ENCODE measurements around the gene MVD. TPM values are rescaled to one million over a fixed set of nuclear protein-coding genes. Genes with fewer than 3 reads are reported as not detected.

The MVD gene
- total RNA-seq, 1 experiment from 2014 or later: 119 TPM

DNA sequence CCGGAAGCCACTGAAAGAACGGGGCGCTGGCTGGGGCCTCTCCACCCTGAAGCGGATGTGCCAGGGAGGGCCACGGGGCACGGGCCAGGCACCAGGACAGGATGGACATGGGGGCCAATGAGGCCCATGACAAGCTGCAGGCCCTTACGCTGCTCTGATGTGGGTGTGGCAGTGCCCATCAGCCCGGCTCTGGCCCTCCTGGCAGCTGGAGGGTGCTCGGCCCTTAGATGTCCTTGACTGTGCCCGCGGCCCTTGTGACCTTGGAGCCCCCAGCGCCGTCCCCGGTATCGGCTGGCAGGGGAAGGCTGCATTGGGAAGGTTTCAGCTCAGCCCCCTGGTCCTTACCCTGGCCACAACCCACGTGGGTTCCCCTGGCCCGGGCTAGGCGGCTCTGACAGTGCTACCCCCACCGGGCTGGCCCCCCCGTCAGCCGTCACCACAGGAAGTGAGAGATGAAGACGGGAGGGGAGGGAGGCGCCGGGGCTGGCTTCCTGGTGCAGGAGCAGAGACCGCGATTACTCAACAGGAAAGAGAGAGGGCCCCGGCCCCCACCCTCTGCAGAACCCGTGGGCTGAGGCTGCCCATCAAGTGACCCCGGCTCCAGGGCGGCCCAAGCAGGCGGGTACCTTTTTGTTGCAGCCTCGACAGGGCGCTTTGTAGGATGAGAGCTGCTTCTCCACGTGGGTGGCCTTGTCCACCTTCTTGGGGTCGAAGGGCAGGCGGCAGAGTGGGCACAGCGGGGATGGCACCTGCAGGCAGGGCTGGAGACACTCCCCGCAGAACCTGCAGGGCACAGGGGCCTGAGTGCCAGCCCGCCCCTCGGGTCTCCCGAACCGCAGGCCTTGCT, 38.0 kb upstream of the MVD start:
- Histone ChIP-seq H3K36me3 (ENCODE audit: control insufficient read depth in 1 of 2, insufficient read depth in 2 of 2, low read length in 2 of 2) (peaks cover 2 to 3% of the 10 kb centered on the region in 2 experiments; a peak in 1 of 4 replicates), H3K4me3 (replicated peaks in 1 of 2; ENCODE audit: low read depth in 1 of 2, low read length in 2 of 2) (no peak overlapping the region), H2AFZ (ENCODE audit: low read depth, low read length, poor library complexity, severe bottlenecking) (no peak overlapping the region), H3K4me1 (ENCODE audit: control insufficient read depth in 1 of 2, insufficient read depth in 2 of 2, low read length in 2 of 2) (peaks cover 7 to 8% of the 10 kb centered on the region in 2 experiments; a peak in 3 of 4 replicates), H3K79me2 (ENCODE audit: insufficient read depth, low read length) (peaks cover 10% of the 10 kb centered on the region), H3K4me2 (ENCODE audit: low read length) (no peak overlapping the region), H3K9me3 (ENCODE audit: control insufficient read depth in 1 of 2, insufficient read depth in 1 of 2, low read depth in 1 of 2, low read length in 2 of 2) (no peaks in the 10 kb centered on the region), H3K9ac (ENCODE audit: low read length) (no peak overlapping the region), H4K20me1 (ENCODE audit: insufficient read depth) (no peaks in the 10 kb centered on the region), H3K9me2 (ENCODE audit: insufficient read depth) (no peaks in the 10 kb centered on the region), H3K27me3 (ENCODE audit: insufficient read depth, low read length) (no peaks in the 10 kb centered on the region), H3K27ac (ENCODE audit: low read depth, low read length) (no peak overlapping the region)
- CTCF ChIA-PET: no interaction called here
- RAD21 ChIA-PET (ENCODE audit: low non-redundant PET in 1 of 2, low total read pairs in 2 of 2, uncharacterized antibody in 2 of 2, unreplicated experiment in 2 of 2): interaction anchor here in 1 of 2 experiments (0.7 kb wide), 1 partner anchor 29 kb away, joined by 3 read pairs; no protein-coding TSS in a partner anchor
- no TSS peak for BruUV-seq (replicated peaks)
- POLR2A ChIA-PET: no interaction called here
- no peak for DNase-seq (ENCODE audit: low read depth, low spot score)
- intact Hi-C loops (cut with micrococcal nuclease): no loop called here
- TF ChIP-seq POLR2AphosphoS5 (IDR thresholded peaks at IDR 0.05; ENCODE audit: low read depth, low read length): no peak
- ATAC-seq: no peak

DNA sequence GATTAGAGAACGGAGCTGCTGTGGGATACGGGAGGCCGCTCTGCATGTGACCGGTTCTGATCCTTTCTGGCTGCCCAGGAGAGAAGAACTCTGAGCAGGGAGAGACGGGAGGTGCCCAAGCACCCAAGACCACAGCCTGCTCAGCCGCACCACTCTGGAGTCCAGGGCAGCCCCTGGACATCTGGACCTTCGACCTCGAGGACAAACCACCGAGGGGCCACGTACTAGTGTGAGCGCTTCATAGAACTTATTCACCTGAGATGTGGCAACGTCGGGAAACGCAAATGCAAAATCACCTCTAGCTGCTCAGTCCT, 37.4 kb upstream of the MVD start:
- Histone ChIP-seq H3K4me1 (ENCODE audit: control insufficient read depth in 1 of 2, insufficient read depth in 2 of 2, low read length in 2 of 2) (peaks cover 5 to 6% of the 10 kb centered on the region in 2 experiments; a peak in 3 of 4 replicates), H3K9ac (ENCODE audit: low read length) (no peak overlapping the region), H3K36me3 (ENCODE audit: control insufficient read depth in 1 of 2, insufficient read depth in 2 of 2, low read length in 2 of 2) (peaks cover 2 to 3% of the 10 kb centered on the region in 2 experiments; a peak in 1 of 4 replicates), H2AFZ (ENCODE audit: low read depth, low read length, poor library complexity, severe bottlenecking) (no peak overlapping the region), H3K79me2 (ENCODE audit: insufficient read depth, low read length) (peaks cover 6% of the 10 kb centered on the region), H3K9me2 (ENCODE audit: insufficient read depth) (no peaks in the 10 kb centered on the region), H4K20me1 (ENCODE audit: insufficient read depth) (no peaks in the 10 kb centered on the region), H3K9me3 (ENCODE audit: control insufficient read depth in 1 of 2, insufficient read depth in 1 of 2, low read depth in 1 of 2, low read length in 2 of 2) (no peaks in the 10 kb centered on the region), H3K27ac (ENCODE audit: low read depth, low read length) (no peak overlapping the region), H3K27me3 (ENCODE audit: insufficient read depth, low read length) (no peaks in the 10 kb centered on the region), H3K4me3 (replicated peaks in 1 of 2; ENCODE audit: low read depth in 1 of 2, low read length in 2 of 2) (no peak overlapping the region), H3K4me2 (ENCODE audit: low read length) (no peak overlapping the region)
- RAD21 ChIA-PET (ENCODE audit: low non-redundant PET in 1 of 2, low total read pairs in 2 of 2, uncharacterized antibody in 2 of 2, unreplicated experiment in 2 of 2): interaction anchor here in 1 of 2 experiments (0.7 kb wide), 1 partner anchor 28 kb away, joined by 3 read pairs; no protein-coding TSS in a partner anchor
- DNase-seq (ENCODE audit: low read depth, low spot score): no peak
- CTCF ChIA-PET: no interaction called here
- ATAC-seq: no peak
- POLR2A ChIA-PET: no interaction called here
- intact Hi-C loops (cut with micrococcal nuclease): no loop called here
- no TSS peak for BruUV-seq (replicated peaks)
- no peak for TF ChIP-seq POLR2A (IDR thresholded peaks at IDR 0.05; ENCODE audit: borderline replicate concordance, extremely low read depth, insufficient read depth, insufficient read length)
- TF ChIP-seq ELF1 (IDR thresholded peaks at IDR 0.05; ENCODE audit: borderline replicate concordance, low read depth): no peak
- TF ChIP-seq, protein P1, sequence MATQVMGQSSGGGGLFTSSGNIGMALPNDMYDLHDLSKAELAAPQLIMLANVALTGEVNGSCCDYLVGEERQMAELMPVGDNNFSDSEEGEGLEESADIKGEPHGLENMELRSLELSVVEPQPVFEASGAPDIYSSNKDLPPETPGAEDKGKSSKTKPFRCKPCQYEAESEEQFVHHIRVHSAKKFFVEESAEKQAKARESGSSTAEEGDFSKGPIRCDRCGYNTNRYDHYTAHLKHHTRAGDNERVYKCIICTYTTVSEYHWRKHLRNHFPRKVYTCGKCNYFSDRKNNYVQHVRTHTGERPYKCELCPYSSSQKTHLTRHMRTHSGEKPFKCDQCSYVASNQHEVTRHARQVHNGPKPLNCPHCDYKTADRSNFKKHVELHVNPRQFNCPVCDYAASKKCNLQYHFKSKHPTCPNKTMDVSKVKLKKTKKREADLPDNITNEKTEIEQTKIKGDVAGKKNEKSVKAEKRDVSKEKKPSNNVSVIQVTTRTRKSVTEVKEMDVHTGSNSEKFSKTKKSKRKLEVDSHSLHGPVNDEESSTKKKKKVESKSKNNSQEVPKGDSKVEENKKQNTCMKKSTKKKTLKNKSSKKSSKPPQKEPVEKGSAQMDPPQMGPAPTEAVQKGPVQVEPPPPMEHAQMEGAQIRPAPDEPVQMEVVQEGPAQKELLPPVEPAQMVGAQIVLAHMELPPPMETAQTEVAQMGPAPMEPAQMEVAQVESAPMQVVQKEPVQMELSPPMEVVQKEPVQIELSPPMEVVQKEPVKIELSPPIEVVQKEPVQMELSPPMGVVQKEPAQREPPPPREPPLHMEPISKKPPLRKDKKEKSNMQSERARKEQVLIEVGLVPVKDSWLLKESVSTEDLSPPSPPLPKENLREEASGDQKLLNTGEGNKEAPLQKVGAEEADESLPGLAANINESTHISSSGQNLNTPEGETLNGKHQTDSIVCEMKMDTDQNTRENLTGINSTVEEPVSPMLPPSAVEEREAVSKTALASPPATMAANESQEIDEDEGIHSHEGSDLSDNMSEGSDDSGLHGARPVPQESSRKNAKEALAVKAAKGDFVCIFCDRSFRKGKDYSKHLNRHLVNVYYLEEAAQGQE (IDR thresholded peaks at IDR 0.05; ENCODE audit: low read depth): no peak
- no peak for TF ChIP-seq ZFX (IDR thresholded peaks at IDR 0.05)
- TF ChIP-seq POLR2AphosphoS5 (IDR thresholded peaks at IDR 0.05; ENCODE audit: low read depth, low read length): no peak
- no peak for TF ChIP-seq SRF (IDR thresholded peaks at IDR 0.05; ENCODE audit: low read depth)
- TF ChIP-seq CEBPB (IDR thresholded peaks at IDR 0.05; ENCODE audit: low read depth): no peak
- no peak for TF ChIP-seq ZNF274 (IDR thresholded peaks at IDR 0.05; ENCODE audit: low read depth, low read length)
- no peak for TF ChIP-seq RAD21 (IDR thresholded peaks at IDR 0.05; ENCODE audit: low read depth)
- TF ChIP-seq, protein P2, sequence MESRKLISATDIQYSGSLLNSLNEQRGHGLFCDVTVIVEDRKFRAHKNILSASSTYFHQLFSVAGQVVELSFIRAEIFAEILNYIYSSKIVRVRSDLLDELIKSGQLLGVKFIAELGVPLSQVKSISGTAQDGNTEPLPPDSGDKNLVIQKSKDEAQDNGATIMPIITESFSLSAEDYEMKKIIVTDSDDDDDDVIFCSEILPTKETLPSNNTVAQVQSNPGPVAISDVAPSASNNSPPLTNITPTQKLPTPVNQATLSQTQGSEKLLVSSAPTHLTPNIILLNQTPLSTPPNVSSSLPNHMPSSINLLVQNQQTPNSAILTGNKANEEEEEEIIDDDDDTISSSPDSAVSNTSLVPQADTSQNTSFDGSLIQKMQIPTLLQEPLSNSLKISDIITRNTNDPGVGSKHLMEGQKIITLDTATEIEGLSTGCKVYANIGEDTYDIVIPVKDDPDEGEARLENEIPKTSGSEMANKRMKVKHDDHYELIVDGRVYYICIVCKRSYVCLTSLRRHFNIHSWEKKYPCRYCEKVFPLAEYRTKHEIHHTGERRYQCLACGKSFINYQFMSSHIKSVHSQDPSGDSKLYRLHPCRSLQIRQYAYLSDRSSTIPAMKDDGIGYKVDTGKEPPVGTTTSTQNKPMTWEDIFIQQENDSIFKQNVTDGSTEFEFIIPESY (IDR thresholded peaks at IDR 0.05; ENCODE audit: extremely low read depth, insufficient replicate concordance, low read length): no peak
- TF ChIP-seq, protein P3, sequence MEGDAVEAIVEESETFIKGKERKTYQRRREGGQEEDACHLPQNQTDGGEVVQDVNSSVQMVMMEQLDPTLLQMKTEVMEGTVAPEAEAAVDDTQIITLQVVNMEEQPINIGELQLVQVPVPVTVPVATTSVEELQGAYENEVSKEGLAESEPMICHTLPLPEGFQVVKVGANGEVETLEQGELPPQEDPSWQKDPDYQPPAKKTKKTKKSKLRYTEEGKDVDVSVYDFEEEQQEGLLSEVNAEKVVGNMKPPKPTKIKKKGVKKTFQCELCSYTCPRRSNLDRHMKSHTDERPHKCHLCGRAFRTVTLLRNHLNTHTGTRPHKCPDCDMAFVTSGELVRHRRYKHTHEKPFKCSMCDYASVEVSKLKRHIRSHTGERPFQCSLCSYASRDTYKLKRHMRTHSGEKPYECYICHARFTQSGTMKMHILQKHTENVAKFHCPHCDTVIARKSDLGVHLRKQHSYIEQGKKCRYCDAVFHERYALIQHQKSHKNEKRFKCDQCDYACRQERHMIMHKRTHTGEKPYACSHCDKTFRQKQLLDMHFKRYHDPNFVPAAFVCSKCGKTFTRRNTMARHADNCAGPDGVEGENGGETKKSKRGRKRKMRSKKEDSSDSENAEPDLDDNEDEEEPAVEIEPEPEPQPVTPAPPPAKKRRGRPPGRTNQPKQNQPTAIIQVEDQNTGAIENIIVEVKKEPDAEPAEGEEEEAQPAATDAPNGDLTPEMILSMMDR (IDR thresholded peaks at IDR 0.05 in 2 of 3, conservative IDR thresholded peaks at IDR 0.05 in 1 of 3; ENCODE audit: borderline replicate concordance in 1 of 3, insufficient read depth in 1 of 3, low read depth in 2 of 3, low read length in 2 of 3): no peak
